Measurements from ENCODE around the gene ITGB3. TPM values are rescaled to one million over a fixed set of nuclear protein-coding genes. Genes with fewer than 3 reads are reported as not detected.

Gene ITGB3
- 2.7 to 6.1 TPM (median 5.2 TPM) in 5 replicates for total RNA-seq (2022; extraction: Qiagen RNA extraction)

DNA sequence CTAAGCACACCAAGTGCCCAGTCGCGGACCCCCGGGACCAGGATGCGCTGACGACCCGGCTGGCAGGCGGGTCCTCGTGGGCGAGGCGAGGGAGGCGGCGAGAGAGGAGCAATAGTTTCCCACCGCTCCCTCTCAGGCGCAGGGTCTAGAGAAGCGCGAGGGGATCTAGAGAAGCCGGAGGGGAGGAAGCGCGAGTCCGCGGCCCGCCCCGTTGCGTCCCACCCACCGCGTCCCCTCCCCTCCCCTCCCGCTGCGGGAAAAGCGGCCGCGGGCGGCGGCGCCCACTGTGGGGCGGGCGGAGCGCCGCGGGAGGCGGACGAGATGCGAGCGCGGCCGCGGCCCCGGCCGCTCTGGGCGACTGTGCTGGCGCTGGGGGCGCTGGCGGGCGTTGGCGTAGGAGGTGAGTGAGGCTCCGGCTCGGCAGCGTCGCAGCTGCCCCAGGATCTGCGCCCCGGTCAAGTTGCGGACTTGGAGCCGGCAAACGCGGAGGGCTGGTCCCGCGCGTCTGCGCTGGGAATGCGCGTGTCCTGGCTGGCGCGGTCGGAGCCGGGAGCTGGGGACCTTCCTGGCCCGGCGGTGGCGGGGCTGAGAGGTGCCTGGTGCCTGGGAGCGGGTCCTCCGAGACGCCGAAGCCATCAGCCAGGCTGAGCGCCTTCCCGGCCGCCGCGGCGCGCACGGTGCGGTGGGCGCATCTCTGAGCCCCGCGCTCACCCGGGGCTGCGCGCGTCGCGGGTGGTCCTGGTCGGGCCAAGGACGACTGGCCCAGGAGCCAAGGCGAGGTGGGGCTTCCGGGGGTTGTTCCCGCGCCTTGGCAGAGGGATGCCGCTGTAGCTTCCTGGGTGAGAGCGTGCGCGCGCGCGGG lies at the start of gene ITGB3:
ITGB3 (plus strand) TSS at position 287 of the 862 bp plus-strand sequence; CDS start at position 322, 35 bp downstream.

DNA sequence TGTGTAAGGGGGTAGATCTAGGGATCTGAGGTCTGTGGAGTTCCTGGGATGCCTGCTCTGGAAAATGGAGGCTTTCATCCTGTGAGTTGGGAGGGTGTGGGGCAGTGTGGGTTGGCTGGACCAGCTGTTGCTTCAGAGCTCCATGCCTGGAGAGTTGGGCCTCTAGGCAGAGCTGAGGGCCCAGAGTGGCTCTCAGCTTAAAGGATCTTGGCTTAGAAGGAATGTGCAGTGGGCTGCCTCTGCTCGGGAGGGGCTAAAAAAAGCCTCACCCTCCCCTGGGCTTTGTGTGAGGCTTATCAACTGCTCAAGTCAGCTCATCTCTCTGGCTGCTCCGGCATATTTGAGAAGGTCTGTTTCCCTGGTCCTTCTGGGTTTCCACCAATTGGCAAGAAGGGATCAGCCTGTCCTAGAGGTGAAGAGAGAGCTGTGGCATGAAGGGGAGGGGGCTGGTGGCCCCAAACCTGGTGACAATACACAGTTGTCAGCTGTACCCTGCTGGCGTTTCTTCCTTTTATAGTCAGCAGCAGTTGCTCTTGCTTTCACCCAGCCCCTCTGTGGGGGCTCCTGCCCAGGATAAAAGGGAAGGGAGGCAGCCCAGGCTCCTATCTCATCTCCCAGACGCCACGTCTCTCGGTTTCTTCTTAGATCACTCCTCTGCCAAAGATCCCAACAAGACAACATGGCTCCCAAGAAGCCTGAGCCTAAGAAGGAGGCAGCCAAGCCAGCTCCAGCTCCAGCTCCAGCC lies 44.7 kb upstream of the ITGB3 start, which contains the start of gene MYL4:
MYL4 (plus strand) TSS at position 605 of the 745 bp plus-strand sequence; CDS start at position 680, 75 bp downstream.

DNA sequence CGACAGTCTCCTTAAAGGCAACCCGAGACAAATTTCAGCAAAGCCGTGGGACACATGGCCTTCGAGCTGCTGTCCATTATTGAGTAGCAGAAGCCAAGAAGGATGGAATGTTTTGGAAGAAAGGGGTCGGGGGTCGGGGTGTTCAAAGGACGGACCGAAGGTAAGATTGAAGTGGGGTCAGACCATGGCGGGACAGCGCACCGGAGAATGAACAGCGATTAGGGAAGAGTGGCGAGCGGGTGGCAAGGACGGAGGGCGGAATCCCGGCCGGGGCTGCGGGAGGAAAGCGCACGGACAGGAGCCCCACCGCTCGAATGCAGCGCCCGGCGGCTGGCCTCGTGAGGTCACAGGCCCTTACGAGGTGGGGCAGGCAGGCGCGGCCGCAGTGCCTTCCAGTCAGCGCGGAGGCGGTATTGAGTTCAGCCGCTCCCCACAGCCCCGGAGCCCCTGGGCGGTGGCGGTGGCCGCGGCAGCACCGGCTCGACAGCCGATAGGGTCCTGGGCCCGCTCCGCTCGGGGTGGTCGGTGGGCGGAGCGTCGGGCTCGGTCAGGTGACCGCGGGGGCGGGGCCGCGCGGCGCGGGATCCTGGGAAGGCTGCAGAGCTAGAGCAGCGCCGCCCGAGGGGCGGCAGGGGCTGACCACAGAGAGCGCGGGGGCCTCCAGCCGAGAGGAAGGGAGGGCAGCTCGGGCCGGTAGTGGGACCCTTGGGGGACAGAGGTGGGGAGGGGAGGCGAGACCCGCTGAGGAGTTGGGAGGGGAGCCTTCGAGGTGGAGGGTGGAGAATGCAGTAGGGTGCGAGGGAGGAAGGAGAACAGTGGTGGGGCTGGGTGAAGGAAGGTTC lies 70.0 kb downstream of the ITGB3 start, which contains the start of gene EFCAB13:
EFCAB13 (plus strand) TSS at position 574 of the 842 bp plus-strand sequence. CDS start 4,399 bp downstream, outside the sequence.

Other genes with a start within 250 kb of the ITGB3 start
- gene CDC27, start 64.5 kb upstream of the ITGB3 start, total RNA-seq (2022; extraction: Qiagen RNA extraction), result 66.6 to 87.6 TPM (median 76.4 TPM) in 5 replicates
- 0.18 to 0.23 TPM in 2 of 5 replicates, not detected in the others for gene MYL4, start 44.5 kb upstream of the ITGB3 start, total RNA-seq (2022; extraction: Qiagen RNA extraction)
- 1.8 to 2.5 TPM (median 2.1 TPM) in 5 replicates for gene EFCAB13, start 70.1 kb downstream of the ITGB3 start, total RNA-seq (2022; extraction: Qiagen RNA extraction)